ENCODE results near the gene MRPL16. TPM values are rescaled to one million over a fixed set of nuclear protein-coding genes. Genes with fewer than 3 reads are reported as not detected.
"Not testable (repeated sequence)": the region's sequence is repeated elsewhere in the genome, so short reads cannot be mapped to it uniquely, and the experiment has no call there.

MRPL16 gene
- total and polyA plus RNA-seq, 2 of the 4 experiments (the other 2 are of a cell fraction), result 43.9 to 71.3 TPM

- WGBS, 2 experiments (ENCODE audit: extremely low coverage in 2 of 2, insufficient read length in 1 of 2), result no CpG with 5 or more reads among the region's 4 CpGs
- in situ Hi-C loops (cut with MboI; ENCODE audit: low sequenced_read_pairs), result no loop called here
- Histone ChIP-seq H2AK9ac (replicated peaks; ENCODE audit: low read depth, low read length, poor library complexity) (no peak overlapping the region), H2BK5ac (ENCODE audit: low read depth, low read length, poor library complexity, severe bottlenecking) (no peak overlapping the region), H2AFZ (replicated peaks; ENCODE audit: low read length, poor library complexity) (no peak overlapping the region), H3K9me1 (ENCODE audit: insufficient read depth, low read length) (no peaks in the 10 kb centered on the region), H3K56ac (ENCODE audit: extremely low read depth, insufficient read depth, low read length) (no peak overlapping the region), H4K5ac (ENCODE audit: low read depth, low read length) (no peak overlapping the region), H3K4me1 (ENCODE audit: control insufficient read depth, insufficient read depth, low read length) (no peaks in the 10 kb centered on the region), H3K23ac (ENCODE audit: low read depth, low read length) (no peak overlapping the region), H3K9me3 (ENCODE audit: control insufficient read depth, insufficient read depth, low read length) (no peaks in the 10 kb centered on the region), H4K8ac (ENCODE audit: low read depth in 2 of 2, low read length in 2 of 2) (no peak overlapping the region), H2BK20ac (ENCODE audit: low read depth, low read length) (no peak overlapping the region), H4K20me1 (ENCODE audit: insufficient read depth, low read length) (no peaks in the 10 kb centered on the region), H3K4me2 (ENCODE audit: low read depth, low read length) (no peak overlapping the region), H3K4me3 (ENCODE audit: insufficient read depth, low read depth, low read length) (no peak overlapping the region), H3K4ac (ENCODE audit: low read depth, low read length) (no peak overlapping the region), H3K27me3 (ENCODE audit: control insufficient read depth, insufficient read depth, low read length) (peaks cover 6% of the 10 kb centered on the region), H3K9ac (ENCODE audit: low read depth, low read length) (no peak overlapping the region), H3K18ac (ENCODE audit: low read depth, low read length) (no peak overlapping the region), H3K14ac (replicated peaks; ENCODE audit: low read depth, low read length) (no peak overlapping the region), H2BK120ac (ENCODE audit: low read depth, low read length) (no peak overlapping the region), H2AK5ac (ENCODE audit: low read depth, low read length) (no peak overlapping the region), H3K36me3 (ENCODE audit: control insufficient read depth, insufficient read depth, low read length) (no peaks in the 10 kb centered on the region), H4K91ac (ENCODE audit: insufficient read depth, low read depth, low read length) (no peak overlapping the region), H3K27ac (ENCODE audit: insufficient read depth, low read length) (no peak overlapping the region), H3K79me1 (ENCODE audit: low read depth in 1 of 2, low read length in 2 of 2) (no peaks in the 10 kb centered on the region), H2BK15ac (ENCODE audit: low read depth, low read length) (no peak overlapping the region)
- dilution Hi-C loops (cut with HindIII; ENCODE audit: low sequenced_read_pairs, unreplicated experiment), result no loop called here
- ChIA-PET POLR2A (ENCODE audit: unreplicated experiment) (no interaction called here), CTCF (no interaction called here)
- intact Hi-C loops (cut with micrococcal nuclease), result no loop called here
- TF ChIP-seq CTCF (conservative IDR thresholded peaks at IDR 0.05; ENCODE audit: low read depth, low read length) (no peak), MXI1 (IDR thresholded peaks at IDR 0.05; ENCODE audit: borderline replicate concordance, low read depth, low read length) (no peak)
- ATAC-seq (ENCODE audit: low read depth) (no peak), DNase-seq (no peak)
- no TSS peak for BruUV-seq (replicated peaks)
Measured at GRCh38 chr11:59818572-59818971, 8.0 kb upstream of the MRPL16 start.

GRCh38 chr11:59816434-59816833 is 5.9 kb upstream of the MRPL16 start:
- intact Hi-C loops (cut with micrococcal nuclease); DNase-seq; H4K8ac ChIP-seq (ENCODE audit: low read depth in 2 of 2, low read length in 2 of 2); H3K27me3 ChIP-seq (ENCODE audit: control insufficient read depth, insufficient read depth, low read length); H2AK9ac ChIP-seq (replicated peaks; ENCODE audit: low read depth, low read length, poor library complexity); H3K4me2 ChIP-seq (ENCODE audit: low read depth, low read length); H3K36me3 ChIP-seq (ENCODE audit: control insufficient read depth, insufficient read depth, low read length); H2BK120ac ChIP-seq (ENCODE audit: low read depth, low read length); ATAC-seq (ENCODE audit: low read depth); H3K9me1 ChIP-seq (ENCODE audit: insufficient read depth, low read length); H3K79me1 ChIP-seq (ENCODE audit: low read depth in 1 of 2, low read length in 2 of 2); dilution Hi-C loops (cut with HindIII; ENCODE audit: low sequenced_read_pairs, unreplicated experiment); H3K14ac ChIP-seq (replicated peaks; ENCODE audit: low read depth, low read length); H3K4ac ChIP-seq (ENCODE audit: low read depth, low read length); H2BK5ac ChIP-seq (ENCODE audit: low read depth, low read length, poor library complexity, severe bottlenecking); H3K4me3 ChIP-seq (ENCODE audit: insufficient read depth, low read depth, low read length); H4K91ac ChIP-seq (ENCODE audit: insufficient read depth, low read depth, low read length); H4K5ac ChIP-seq (ENCODE audit: low read depth, low read length); H3K18ac ChIP-seq (ENCODE audit: low read depth, low read length); POLR2A ChIA-PET (ENCODE audit: unreplicated experiment); H2BK15ac ChIP-seq (ENCODE audit: low read depth, low read length); H2AK5ac ChIP-seq (ENCODE audit: low read depth, low read length); H2BK20ac ChIP-seq (ENCODE audit: low read depth, low read length); H3K23ac ChIP-seq (ENCODE audit: low read depth, low read length); H2AFZ ChIP-seq (replicated peaks; ENCODE audit: low read length, poor library complexity); H3K9me3 ChIP-seq (ENCODE audit: control insufficient read depth, insufficient read depth, low read length); H3K9ac ChIP-seq (ENCODE audit: low read depth, low read length); H4K20me1 ChIP-seq (ENCODE audit: insufficient read depth, low read length); BruUV-seq (replicated peaks); in situ Hi-C loops (cut with MboI; ENCODE audit: low sequenced_read_pairs); H3K4me1 ChIP-seq (ENCODE audit: control insufficient read depth, insufficient read depth, low read length); H3K27ac ChIP-seq (ENCODE audit: insufficient read depth, low read length); H3K56ac ChIP-seq (ENCODE audit: extremely low read depth, insufficient read depth, low read length): not testable (repeated sequence)
- CTCF ChIA-PET, result interaction anchor here (0.6 kb wide), 1 partner anchor 377 kb away, joined by 4 read pairs; no protein-coding TSS in a partner anchor
- no CpG with 5 or more reads among the region's 1 CpG for WGBS, 2 experiments (ENCODE audit: extremely low coverage in 2 of 2, insufficient read length in 1 of 2)

Measured in IMR-90 (cell line).